GM21619 (cell line): ENCODE data around the gene NF2.
"Not testable (repeated sequence)": the region's sequence is repeated elsewhere in the genome, so short reads cannot be mapped to it uniquely, and the experiment has no call there.

Experiments
- ATAC-seq: cut with Tn5 transposase; IDR thresholded peaks from one replicate; pipeline ENCODE4 v1.9.1; 2021; ENCODE audit not compliant: unreplicated experiment

NF2 gene

GRCh38 chr22:29603358-29604075 lies at the start of gene NF2:
Gene NF2, plus strand, starts transcription at chr22:29603633. Its CDS starts 366 bp downstream, at chr22:29603999.
- peak; percentile 89 for ATAC-seq

- no peak for ATAC-seq
Measured at GRCh38 chr22:29555065-29555644, 48.3 kb upstream of the NF2 start.

GRCh38 chr22:29559030-29559429 lies 44.4 kb upstream of the NF2 start:
- no peak for ATAC-seq

GRCh38 chr22:29559853-29560252 lies 43.6 kb upstream of the NF2 start:
- no peak for ATAC-seq

GRCh38 chr22:29563652-29564460 lies 39.6 kb upstream of the NF2 start:
- no peak for ATAC-seq

- ATAC-seq = not testable (repeated sequence)
Measured at GRCh38 chr22:29566513-29566912, 36.9 kb upstream of the NF2 start.

- ATAC-seq = no peak
Measured at GRCh38 chr22:29567338-29567737, 36.1 kb upstream of the NF2 start.

- ATAC-seq = no peak
Measured at GRCh38 chr22:29569011-29569678, 34.3 kb upstream of the NF2 start.

- ATAC-seq = no peak
Measured at GRCh38 chr22:29570456-29570855, 33.0 kb upstream of the NF2 start.

- ATAC-seq = no peak
Measured at GRCh38 chr22:29570912-29571549, 32.4 kb upstream of the NF2 start.

- no peak for ATAC-seq
Measured at GRCh38 chr22:29574762-29575450, 28.5 kb upstream of the NF2 start.

- no peak for ATAC-seq
Measured at GRCh38 chr22:29578462-29579200, 24.8 kb upstream of the NF2 start.

GRCh38 chr22:29580200-29580810 lies 23.1 kb upstream of the NF2 start:
- no peak for ATAC-seq

GRCh38 chr22:29581799-29582198 lies 21.6 kb upstream of the NF2 start:
- no peak for ATAC-seq

- ATAC-seq = no peak
Measured at GRCh38 chr22:29584975-29585374, 18.5 kb upstream of the NF2 start.

GRCh38 chr22:29586193-29586705 lies 17.2 kb upstream of the NF2 start:
- ATAC-seq = not testable (repeated sequence)

- ATAC-seq = no peak
Measured at GRCh38 chr22:29587938-29588699, 15.3 kb upstream of the NF2 start.

GRCh38 chr22:29593923-29594322 lies 9.5 kb upstream of the NF2 start:
- ATAC-seq = no peak
